Measurements from ENCODE around the gene RAX2. TPM values are rescaled to one million over a fixed set of nuclear protein-coding genes. Genes with fewer than 3 reads are reported as not detected.

RAX2 gene
- total and polyA plus RNA-seq, 2 of the 13 experiments (the other 11 are each of a cell fraction or from before 2014, with no cell fraction given): not detected

GRCh38 chr19:3721131-3721886 lies 50.7 kb downstream of the RAX2 start (continued):
- TF ChIP-seq SOX13 (IDR thresholded peaks at IDR 0.05) (no peak), SOX13 (CRISPR knock-in tag; conservative IDR thresholded peaks at IDR 0.05 in 1 of 2, IDR thresholded peaks at IDR 0.05 in 1 of 2) (peak in 1 of 2 experiments; percentile 11; a peak in 1 of 4 replicates), ZNF335 (CRISPR knock-in tag; IDR thresholded peaks at IDR 0.05) (0 out of 2 replicates have a peak, but pooled peaks have one; percentile 38), SUZ12 (IDR thresholded peaks at IDR 0.05; ENCODE audit: low read depth, low read length) (no peak), CBFB (CRISPR knock-in tag; IDR thresholded peaks at IDR 0.05) (peak; percentile 70), POGZ (CRISPR knock-in tag; IDR thresholded peaks at IDR 0.05) (0 out of 2 replicates have a peak, but pooled peaks have one; percentile 21), EZH2 (conservative IDR thresholded peaks at IDR 0.05; ENCODE audit: low read depth, low read length) (no peak), FOXA3 (CRISPR knock-in tag; IDR thresholded peaks at IDR 0.05) (no peak; the same call in 1 of the 2 replicates), KMT2A (CRISPR knock-in tag; IDR thresholded peaks at IDR 0.05) (0 out of 2 replicates have a peak, but pooled peaks have one; percentile 36), ZNF329 (CRISPR knock-in tag; IDR thresholded peaks at IDR 0.05; ENCODE audit: low read depth) (no peak), PRDM15 (CRISPR knock-in tag; IDR thresholded peaks at IDR 0.05) (peak; percentile 100), ZNF17 (CRISPR knock-in tag; IDR thresholded peaks at IDR 0.05) (no peak), ZMAT3 (CRISPR knock-in tag; conservative IDR thresholded peaks at IDR 0.05) (no peak), SP4 (CRISPR knock-in tag; IDR thresholded peaks at IDR 0.05) (peak; percentile 37; the same call in 1 of the 2 replicates), ZNF644 (CRISPR knock-in tag; IDR thresholded peaks at IDR 0.05; ENCODE audit: low read depth) (no peak), ATF3 (CRISPR knock-in tag; IDR thresholded peaks at IDR 0.05) (no peak), BHLHE40 (IDR thresholded peaks at IDR 0.05; ENCODE audit: low read length) (no peak), CCDC6 (CRISPR knock-in tag; IDR thresholded peaks at IDR 0.05) (no peak), ZNF3 (CRISPR knock-in tag; IDR thresholded peaks at IDR 0.05) (0 out of 2 replicates have a peak, but pooled peaks have one; percentile 43), RAD51 (IDR thresholded peaks at IDR 0.05; ENCODE audit: borderline replicate concordance) (no peak)
- TF ChIP-seq, protein P1, sequence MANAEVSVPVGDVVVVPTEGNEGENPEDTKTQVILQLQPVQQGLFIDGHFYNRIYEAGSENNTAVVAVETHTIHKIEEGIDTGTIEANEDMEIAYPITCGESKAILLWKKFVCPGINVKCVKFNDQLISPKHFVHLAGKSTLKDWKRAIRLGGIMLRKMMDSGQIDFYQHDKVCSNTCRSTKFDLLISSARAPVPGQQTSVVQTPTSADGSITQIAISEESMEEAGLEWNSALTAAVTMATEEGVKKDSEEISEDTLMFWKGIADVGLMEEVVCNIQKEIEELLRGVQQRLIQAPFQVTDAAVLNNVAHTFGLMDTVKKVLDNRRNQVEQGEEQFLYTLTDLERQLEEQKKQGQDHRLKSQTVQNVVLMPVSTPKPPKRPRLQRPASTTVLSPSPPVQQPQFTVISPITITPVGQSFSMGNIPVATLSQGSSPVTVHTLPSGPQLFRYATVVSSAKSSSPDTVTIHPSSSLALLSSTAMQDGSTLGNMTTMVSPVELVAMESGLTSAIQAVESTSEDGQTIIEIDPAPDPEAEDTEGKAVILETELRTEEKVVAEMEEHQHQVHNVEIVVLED (CRISPR knock-in tag; IDR thresholded peaks at IDR 0.05; ENCODE audit: borderline replicate concordance): no peak
- TF ChIP-seq, protein P2, sequence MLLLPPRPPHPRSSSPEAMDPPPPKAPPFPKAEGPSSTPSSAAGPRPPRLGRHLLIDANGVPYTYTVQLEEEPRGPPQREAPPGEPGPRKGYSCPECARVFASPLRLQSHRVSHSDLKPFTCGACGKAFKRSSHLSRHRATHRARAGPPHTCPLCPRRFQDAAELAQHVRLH (CRISPR knock-in tag; IDR thresholded peaks at IDR 0.05; ENCODE audit: borderline replicate concordance, low read depth): peak; percentile 70; the same call in 1 of the 2 replicates
